ENCODE measurements around the gene IPCEF1. TPM values are rescaled to one million over a fixed set of nuclear protein-coding genes. Genes with fewer than 3 reads are reported as not detected.

IPCEF1 gene
- total and polyA plus RNA-seq, 5 donors from 2014 or later: 82.4 to 160 (median 85.9) TPM

DNA sequence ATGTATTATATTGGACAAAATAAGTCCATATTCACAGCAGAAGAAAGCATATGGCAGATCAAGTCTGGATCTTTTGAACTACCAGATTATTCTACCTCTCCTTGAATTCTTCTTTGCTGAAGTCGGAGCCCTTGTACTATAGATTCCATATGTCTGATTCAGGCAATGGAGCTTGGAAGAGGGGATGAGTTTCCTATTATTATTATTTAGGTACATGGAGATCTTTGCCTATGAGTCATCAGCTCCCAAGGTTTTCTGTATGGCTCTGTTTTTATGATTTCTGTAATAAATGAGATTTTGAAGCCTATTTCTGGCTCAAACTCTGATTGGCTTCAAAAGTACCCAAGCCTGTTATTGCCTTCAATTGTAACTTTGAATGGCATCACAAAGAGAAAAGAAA, 245.6 kb downstream of the IPCEF1 start:
- Mint-ChIP-seq H3K9me3 (peaks cover 0 to 1% (median 0%) of the 10 kb centered on the region in 7 donors), H3K27ac (no peak overlapping the region), H3K4me1 (no peaks in the 10 kb centered on the region), H3K4me3 (no peak overlapping the region), H3K36me3 (no peaks in the 10 kb centered on the region), H3K27me3 (peaks cover 4% of the 10 kb centered on the region)
- Histone ChIP-seq H3K36me3 (ENCODE audit: control insufficient read depth, insufficient read depth, low read length) (no peaks in the 10 kb centered on the region), H3K4me3 (ENCODE audit: low read depth, low read length) (no peak overlapping the region), H3K4me1 (ENCODE audit: control insufficient read depth, insufficient read depth, low read length, poor library complexity, severe bottlenecking) (no peaks in the 10 kb centered on the region), H3K27ac (ENCODE audit: insufficient read depth, low read length, poor library complexity, severe bottlenecking) (no peak overlapping the region), H3K9me3 (ENCODE audit: control insufficient read depth in 2 of 2, low read length in 2 of 2) (no peaks in the 10 kb centered on the region), H3K27me3 (ENCODE audit: control insufficient read depth, insufficient read depth, low read length) (no peaks in the 10 kb centered on the region)
- ATAC-seq (ENCODE audit: low read depth in 2 of 2): no peak
- no peak for DNase-seq

- Mint-ChIP-seq H3K4me3 (no peak overlapping the region), H3K36me3 (no peaks in the 10 kb centered on the region), H3K9me3 (peaks cover 0 to 1% (median 0%) of the 10 kb centered on the region in 7 donors), H3K4me1 (no peaks in the 10 kb centered on the region), H3K27ac (no peak overlapping the region), H3K27me3 (peaks cover 6% of the 10 kb centered on the region)
- Histone ChIP-seq H3K36me3 (ENCODE audit: control insufficient read depth, insufficient read depth, low read length) (no peaks in the 10 kb centered on the region), H3K27me3 (ENCODE audit: control insufficient read depth, insufficient read depth, low read length) (peaks cover 5% of the 10 kb centered on the region), H3K27ac (ENCODE audit: insufficient read depth, low read length, poor library complexity, severe bottlenecking) (no peak overlapping the region), H3K9me3 (ENCODE audit: control insufficient read depth in 2 of 2, low read length in 2 of 2) (no peaks in the 10 kb centered on the region), H3K4me1 (ENCODE audit: control insufficient read depth, insufficient read depth, low read length, poor library complexity, severe bottlenecking) (no peaks in the 10 kb centered on the region), H3K4me3 (ENCODE audit: low read depth, low read length) (no peak overlapping the region)
- ATAC-seq (ENCODE audit: low read depth in 2 of 2) (no peak), DNase-seq (no peak)
Observed at GRCh38 chr6:154106251-154106650, 250.4 kb downstream of the IPCEF1 start.

Other genes starting within 250 kb of the IPCEF1 start
- 0.25 TPM for gene CNKSR3, start 153.9 kb upstream of the IPCEF1 start, total RNA-seq
- not detected for gene CNKSR3, start 153.9 kb upstream of the IPCEF1 start, polyA plus RNA-seq

All from CD4-positive, CD25-positive, alpha-beta regulatory T cell (primary cell).